ENCODE data around the gene MAP1A. TPM values are rescaled to one million over a fixed set of nuclear protein-coding genes. Genes with fewer than 3 reads are reported as not detected.

The MAP1A gene
- total RNA-seq, 2 donors from 2014 or later: 1.7 to 3.5 TPM

DNA sequence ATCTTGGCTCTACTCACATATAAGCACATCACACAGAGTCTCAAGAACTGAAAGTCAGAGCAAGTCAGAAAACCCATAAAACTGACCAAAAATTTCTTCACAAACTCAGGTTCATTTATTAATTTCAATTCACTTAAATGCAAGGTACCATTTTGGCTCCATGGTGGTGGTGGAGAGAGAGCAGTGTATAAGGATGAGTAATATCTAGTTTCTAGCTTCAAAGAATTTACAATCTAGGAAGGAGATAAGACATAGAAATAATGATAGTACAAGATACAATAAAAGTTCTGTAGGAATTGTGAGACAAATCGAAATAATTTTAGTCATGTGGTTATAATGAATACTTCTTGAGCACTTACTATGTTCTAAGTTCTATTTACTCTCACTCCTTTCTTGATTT, 17.8 kb upstream of the MAP1A start:
- peaks cover 4% of the 10 kb centered on the region for H3K4me1 Mint-ChIP-seq
- no peaks in the 10 kb centered on the region for H3K27me3 Mint-ChIP-seq
- H3K36me3 Mint-ChIP-seq (ENCODE audit: low read depth): no peaks in the 10 kb centered on the region
- ATAC-seq (replicated peaks): peak; percentile 28
- H3K27ac Mint-ChIP-seq: no peak overlapping the region
- H3K4me3 Mint-ChIP-seq: no peak overlapping the region
- H3K9me3 Mint-ChIP-seq: no peaks in the 10 kb centered on the region

DNA sequence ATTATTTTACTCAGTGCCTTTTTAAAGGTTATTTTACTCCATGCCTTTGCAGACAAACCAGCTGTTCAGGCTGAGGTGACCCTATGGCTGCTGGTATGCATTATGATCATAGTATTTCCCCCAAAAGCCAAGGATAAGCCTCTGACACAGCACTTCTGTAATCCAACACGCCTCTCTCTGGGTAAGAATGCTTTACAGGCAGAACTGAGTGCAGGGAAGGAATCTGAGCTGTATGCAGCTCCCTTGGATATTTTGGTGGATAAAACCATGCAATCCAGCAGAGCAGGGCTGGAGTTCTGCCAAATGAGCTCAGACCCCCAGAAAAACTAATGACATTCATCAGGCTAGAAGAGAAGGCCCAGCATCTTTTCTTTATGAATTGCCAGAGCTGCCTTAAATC, 11.7 kb upstream of the MAP1A start:
- Mint-ChIP-seq H3K36me3 (ENCODE audit: low read depth) (no peaks in the 10 kb centered on the region), H3K27me3 (no peaks in the 10 kb centered on the region), H3K4me1 (peaks cover 4% of the 10 kb centered on the region), H3K4me3 (no peak overlapping the region), H3K9me3 (no peaks in the 10 kb centered on the region), H3K27ac (no peak overlapping the region)
- no peak for ATAC-seq (replicated peaks)

GRCh38 chr15:43508421-43508820, 9.0 kb upstream of the MAP1A start:
- Mint-ChIP-seq H3K36me3 (ENCODE audit: low read depth) (peaks cover 6% of the 10 kb centered on the region), H3K4me3 (no peak overlapping the region), H3K27ac (no peak overlapping the region), H3K27me3 (no peaks in the 10 kb centered on the region), H3K4me1 (peaks cover 20% of the 10 kb centered on the region), H3K9me3 (no peaks in the 10 kb centered on the region)
- ATAC-seq (replicated peaks): no peak

DNA sequence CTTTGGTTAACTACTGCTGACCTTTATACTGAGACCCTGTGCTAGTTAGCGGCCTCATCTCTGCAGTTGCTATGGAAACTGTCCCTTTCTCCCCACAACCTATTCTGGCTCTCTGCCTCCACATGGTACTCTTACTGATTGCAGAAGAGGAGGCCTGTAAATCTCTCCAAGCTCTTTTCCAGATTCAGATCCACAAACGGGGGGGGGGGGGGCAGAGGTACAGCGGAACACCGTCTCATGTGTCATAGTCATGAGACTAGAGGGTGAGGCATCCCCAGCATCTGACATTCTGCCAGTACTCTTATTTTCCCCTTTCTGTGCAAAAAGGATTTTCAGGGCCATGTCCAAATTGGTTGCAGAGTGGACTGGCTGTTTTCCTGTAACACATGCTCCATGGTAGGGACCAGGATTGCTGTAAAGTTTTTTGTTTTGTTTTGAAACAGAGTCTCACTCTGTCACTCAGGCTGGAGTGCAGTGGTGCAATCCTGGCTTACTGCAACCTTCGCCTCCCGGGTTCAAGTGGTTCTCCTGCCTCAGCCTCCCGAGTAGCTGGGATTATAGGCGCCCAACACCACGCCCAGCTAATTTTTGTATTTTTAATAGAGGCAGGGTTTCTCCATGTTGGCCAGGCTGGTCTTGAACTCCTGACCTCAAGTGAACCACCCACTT, 8.3 kb upstream of the MAP1A start:
- ATAC-seq (replicated peaks): no peak
- Mint-ChIP-seq H3K4me1 (peaks cover 27% of the 10 kb centered on the region), H3K27me3 (no peaks in the 10 kb centered on the region), H3K27ac (peak overlapping the region; percentile 97), H3K4me3 (peak overlapping the region; percentile 94), H3K36me3 (ENCODE audit: low read depth) (peaks cover 6% of the 10 kb centered on the region), H3K9me3 (no peaks in the 10 kb centered on the region)

DNA sequence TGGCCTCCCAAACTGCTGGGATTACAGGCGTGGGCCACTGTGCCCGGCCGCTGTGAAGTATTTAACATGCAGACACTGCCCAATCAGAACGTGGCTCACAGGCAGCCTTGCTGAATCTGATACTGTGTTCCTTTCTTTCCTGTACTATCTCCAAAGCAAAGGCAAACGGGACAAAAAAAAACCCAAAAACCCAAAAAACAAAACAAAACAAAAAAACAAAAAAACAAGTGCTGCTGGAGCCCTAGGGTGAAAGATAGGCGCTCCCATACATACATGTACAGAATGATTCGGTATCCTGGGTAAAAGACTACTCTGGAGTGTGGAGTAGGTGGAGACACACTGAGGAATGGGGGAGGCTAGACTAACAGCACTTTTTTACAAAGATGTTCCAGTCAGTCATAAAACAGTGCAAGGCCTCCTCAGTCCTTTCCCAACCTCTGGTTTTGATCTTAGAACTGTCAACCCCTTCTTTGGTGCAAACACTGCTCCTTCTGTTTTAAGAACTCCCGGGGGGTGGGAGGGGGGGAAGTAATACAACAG, 7.7 kb upstream of the MAP1A start:
- Mint-ChIP-seq H3K9me3 (no peaks in the 10 kb centered on the region), H3K36me3 (ENCODE audit: low read depth) (peaks cover 6% of the 10 kb centered on the region), H3K27me3 (no peaks in the 10 kb centered on the region), H3K27ac (peak overlapping the region; percentile 97), H3K4me3 (peak overlapping the region; percentile 94), H3K4me1 (peaks cover 33% of the 10 kb centered on the region)
- ATAC-seq (replicated peaks): no peak

- H3K4me1 Mint-ChIP-seq: peaks cover 33% of the 10 kb centered on the region
- H3K9me3 Mint-ChIP-seq: no peaks in the 10 kb centered on the region
Observed at GRCh38 chr15:43510200-43511011, 7.0 kb upstream of the MAP1A start.

DNA sequence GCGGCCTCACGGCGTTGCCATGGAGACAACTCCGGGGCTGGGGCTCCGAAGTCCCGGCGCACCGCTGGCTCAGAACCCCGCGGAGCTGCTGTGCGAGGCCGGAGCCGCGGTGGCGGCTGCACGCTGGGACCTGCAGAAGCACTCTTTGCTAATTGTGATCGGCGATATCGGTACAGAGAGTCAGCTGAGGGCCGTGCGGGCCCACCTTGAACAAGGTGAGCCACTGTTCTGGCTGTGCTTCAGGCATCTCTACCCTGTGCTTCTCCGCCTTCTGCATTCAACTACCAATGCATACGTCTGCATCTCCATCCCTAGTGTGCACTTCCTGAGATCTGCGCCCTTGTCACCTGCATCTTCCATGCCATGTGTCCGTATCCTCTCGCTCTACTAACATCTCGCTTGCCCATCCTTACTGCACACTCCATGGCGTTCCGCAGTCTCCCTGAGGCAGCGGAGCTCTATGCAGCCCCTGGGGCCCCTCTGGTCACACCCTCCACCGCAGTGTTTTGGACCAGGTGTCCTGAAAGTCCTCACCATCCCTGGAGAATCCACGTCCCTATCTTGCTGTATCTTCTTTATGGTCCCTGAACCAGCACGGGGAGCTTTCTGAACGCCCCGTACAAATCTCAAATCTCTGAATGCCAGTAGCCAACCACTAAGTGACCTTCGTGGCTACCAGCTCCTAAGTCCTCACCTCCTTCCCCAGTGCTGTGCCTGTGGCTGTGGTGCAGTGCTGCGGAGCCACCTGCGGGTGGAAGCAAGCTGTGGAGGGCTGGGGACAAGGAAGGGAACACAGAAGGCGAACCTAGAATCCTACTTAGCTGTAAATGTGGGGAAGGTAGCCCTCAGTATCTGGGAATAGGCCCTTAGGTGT, 6.2 kb upstream of the MAP1A start:
- H3K27ac Mint-ChIP-seq: peak overlapping the region; percentile 97
- H3K4me1 Mint-ChIP-seq: peaks cover 33% of the 10 kb centered on the region
- H3K27me3 Mint-ChIP-seq: no peaks in the 10 kb centered on the region
- H3K4me3 Mint-ChIP-seq: peak overlapping the region; percentile 94
- ATAC-seq (replicated peaks): no peak
- peaks cover 6% of the 10 kb centered on the region for H3K36me3 Mint-ChIP-seq (ENCODE audit: low read depth)
- no peaks in the 10 kb centered on the region for H3K9me3 Mint-ChIP-seq

More at GRCh38 chr15:43510200-43511011, 7.0 kb upstream of the MAP1A start:
- H3K27me3 Mint-ChIP-seq: no peaks in the 10 kb centered on the region
- peaks cover 6% of the 10 kb centered on the region for H3K36me3 Mint-ChIP-seq (ENCODE audit: low read depth)
- H3K4me3 Mint-ChIP-seq: peak overlapping the region; percentile 94
- peak; percentile 95 for ATAC-seq (replicated peaks)
- H3K27ac Mint-ChIP-seq: peak overlapping the region; percentile 97

DNA sequence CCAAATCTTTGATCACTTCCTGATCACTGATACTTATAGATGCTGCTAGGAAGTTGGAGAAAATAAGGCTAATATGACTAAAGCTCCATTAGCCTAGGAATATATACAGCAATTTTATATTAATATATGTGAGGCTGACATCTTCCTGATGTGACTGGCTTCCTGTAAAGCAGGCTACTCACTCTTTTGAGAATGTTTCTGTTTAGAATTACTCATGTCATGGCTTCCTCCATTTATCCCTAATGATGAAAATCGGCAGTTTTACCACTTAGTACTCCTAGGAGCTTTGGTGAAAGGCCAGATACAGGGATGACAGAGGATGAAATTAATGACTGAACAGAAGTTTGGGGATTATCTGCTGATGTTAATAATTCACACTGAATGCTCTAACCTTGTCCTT, 3.9 kb upstream of the MAP1A start:
- Mint-ChIP-seq H3K4me3 (peak overlapping the region; percentile 74), H3K36me3 (ENCODE audit: low read depth) (peaks cover 6% of the 10 kb centered on the region), H3K27ac (peak overlapping the region; percentile 91), H3K9me3 (no peaks in the 10 kb centered on the region), H3K27me3 (peaks cover 7% of the 10 kb centered on the region), H3K4me1 (peaks cover 33% of the 10 kb centered on the region)
- no peak for ATAC-seq (replicated peaks)

DNA sequence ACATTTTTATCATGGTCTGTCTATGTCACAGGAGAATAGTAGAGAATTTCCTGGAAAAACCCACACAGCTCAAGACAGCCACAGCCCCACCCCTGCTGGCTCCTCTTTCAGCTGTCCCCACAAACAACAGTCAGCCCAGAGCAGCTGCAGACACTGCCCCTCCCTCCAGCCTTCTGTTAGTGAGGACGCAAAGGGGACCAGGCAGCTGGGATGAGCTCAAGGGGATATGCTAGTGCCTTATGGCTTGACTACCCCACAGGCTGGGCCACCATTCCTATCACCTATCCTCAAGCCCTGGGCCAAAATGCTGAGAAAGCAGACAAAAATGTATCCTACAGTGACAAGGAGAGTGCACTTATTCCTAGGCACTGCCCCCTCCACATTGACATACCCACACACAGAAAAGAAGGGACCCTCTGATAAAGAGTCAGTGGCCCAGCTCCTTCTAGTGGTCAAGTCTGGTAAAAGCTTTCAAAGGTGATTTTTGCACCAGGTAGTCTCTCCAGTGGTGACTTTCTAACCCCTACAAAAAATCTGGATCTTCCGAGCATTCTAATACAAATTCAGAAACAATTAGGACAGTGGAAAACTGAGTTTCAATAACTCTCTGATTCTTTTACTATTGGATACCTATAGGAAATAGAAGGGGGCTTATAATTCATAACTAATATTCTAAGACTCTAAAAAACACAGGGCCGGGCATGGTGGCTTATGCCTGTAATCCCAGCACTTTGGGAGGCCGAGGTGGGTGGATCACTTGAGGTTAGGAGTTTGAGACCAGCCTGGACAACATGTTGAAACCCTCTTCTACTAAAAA, 3.0 kb upstream of the MAP1A start:
- H3K27me3 Mint-ChIP-seq: peaks cover 7% of the 10 kb centered on the region
- H3K4me1 Mint-ChIP-seq: peaks cover 29% of the 10 kb centered on the region
- H3K27ac Mint-ChIP-seq: peak overlapping the region; percentile 91
- peak overlapping the region; percentile 74 for H3K4me3 Mint-ChIP-seq
- peaks cover 6% of the 10 kb centered on the region for H3K36me3 Mint-ChIP-seq (ENCODE audit: low read depth)
- no peaks in the 10 kb centered on the region for H3K9me3 Mint-ChIP-seq
- ATAC-seq (replicated peaks): no peak

GRCh38 chr15:43515741-43516140, 1.7 kb upstream of the MAP1A start:
- Mint-ChIP-seq H3K27ac (no peak overlapping the region), H3K27me3 (peaks cover 7% of the 10 kb centered on the region), H3K9me3 (no peaks in the 10 kb centered on the region), H3K4me1 (peaks cover 29% of the 10 kb centered on the region), H3K4me3 (no peak overlapping the region), H3K36me3 (ENCODE audit: low read depth) (peaks cover 6% of the 10 kb centered on the region)
- no peak for ATAC-seq (replicated peaks)

- Mint-ChIP-seq H3K27me3 (peaks cover 7% of the 10 kb centered on the region), H3K4me3 (no peak overlapping the region), H3K9me3 (no peaks in the 10 kb centered on the region), H3K27ac (no peak overlapping the region), H3K4me1 (peaks cover 27% of the 10 kb centered on the region), H3K36me3 (ENCODE audit: low read depth) (peaks cover 4% of the 10 kb centered on the region)
- no peak for ATAC-seq (replicated peaks)
Observed at GRCh38 chr15:43516185-43516584, 1.2 kb upstream of the MAP1A start.

GRCh38 chr15:43516801-43517353, 531 bp upstream of the MAP1A start:
- Mint-ChIP-seq H3K4me1 (peaks cover 22% of the 10 kb centered on the region), H3K27ac (peak overlapping the region; percentile 19), H3K27me3 (peaks cover 7% of the 10 kb centered on the region), H3K9me3 (no peaks in the 10 kb centered on the region), H3K36me3 (ENCODE audit: low read depth) (no peaks in the 10 kb centered on the region), H3K4me3 (peak overlapping the region; percentile 55)
- ATAC-seq (replicated peaks): no peak

GRCh38 chr15:43518197-43518761, 871 bp downstream of the MAP1A start:
- no peaks in the 10 kb centered on the region for H3K36me3 Mint-ChIP-seq (ENCODE audit: low read depth)
- no peaks in the 10 kb centered on the region for H3K9me3 Mint-ChIP-seq
- peak overlapping the region; percentile 40 for H3K27ac Mint-ChIP-seq
- ATAC-seq (replicated peaks): no peak
- H3K27me3 Mint-ChIP-seq: peaks cover 7% of the 10 kb centered on the region
- H3K4me1 Mint-ChIP-seq: peaks cover 14% of the 10 kb centered on the region
- H3K4me3 Mint-ChIP-seq: peak overlapping the region; percentile 55

Measured in activated T-helper 17 cell treated with anti-CD3 and anti-CD28 coated beads, Interleukin-2, amount 50 U/mL, for 72 hours (primary cell).